OCI-M1 (cell line): ENCODE data around the gene IGF2BP2.
"Not testable (repeated sequence)": the region's sequence is repeated elsewhere in the genome, so short reads cannot be mapped to it uniquely, and the experiment has no call there.

Experiments
- DNase-seq: peaks from one replicate; lab custom pipeline; 2025; lab: John Stamatoyannopoulos, UW

IGF2BP2 gene

GRCh38 chr3:185825006-185825638 lies at the start of gene IGF2BP2:
Gene IGF2BP2, minus strand, starts transcription at chr3:185825042. Its CDS starts 82 bp downstream, at chr3:185824960.
- peak; percentile 71 for DNase-seq

GRCh38 chr3:185874119-185874518 lies 49.3 kb upstream of the IGF2BP2 start:
- DNase-seq = no peak

- DNase-seq = no peak
Measured at GRCh38 chr3:185867650-185868049, 42.8 kb upstream of the IGF2BP2 start.

- DNase-seq = no peak
Measured at GRCh38 chr3:185866995-185867394, 42.2 kb upstream of the IGF2BP2 start.

- DNase-seq = no peak
Measured at GRCh38 chr3:185866555-185866954, 41.7 kb upstream of the IGF2BP2 start.

GRCh38 chr3:185865247-185865646 lies 40.4 kb upstream of the IGF2BP2 start:
- no peak for DNase-seq

GRCh38 chr3:185864767-185865166 lies 39.9 kb upstream of the IGF2BP2 start:
- DNase-seq = no peak

DNA sequence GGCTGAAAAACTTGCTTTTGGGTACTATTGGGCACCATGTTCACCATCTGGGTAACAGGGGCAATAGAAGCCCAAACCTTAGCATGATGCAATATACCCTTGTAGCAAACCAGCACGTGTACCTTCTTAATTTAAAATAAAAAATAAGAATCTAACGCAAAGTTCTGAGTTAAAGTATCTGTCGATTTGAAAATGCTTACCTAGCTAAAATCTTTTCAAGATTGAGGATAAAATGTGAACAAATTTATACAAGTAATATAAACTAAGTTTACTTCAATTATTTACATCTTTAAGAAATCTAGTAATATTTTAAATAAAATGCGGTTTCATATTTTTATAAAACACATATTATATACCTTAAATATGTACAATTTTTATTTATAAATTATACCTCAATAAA lies 38.1 kb upstream of the IGF2BP2 start:
- DNase-seq = no peak

DNA sequence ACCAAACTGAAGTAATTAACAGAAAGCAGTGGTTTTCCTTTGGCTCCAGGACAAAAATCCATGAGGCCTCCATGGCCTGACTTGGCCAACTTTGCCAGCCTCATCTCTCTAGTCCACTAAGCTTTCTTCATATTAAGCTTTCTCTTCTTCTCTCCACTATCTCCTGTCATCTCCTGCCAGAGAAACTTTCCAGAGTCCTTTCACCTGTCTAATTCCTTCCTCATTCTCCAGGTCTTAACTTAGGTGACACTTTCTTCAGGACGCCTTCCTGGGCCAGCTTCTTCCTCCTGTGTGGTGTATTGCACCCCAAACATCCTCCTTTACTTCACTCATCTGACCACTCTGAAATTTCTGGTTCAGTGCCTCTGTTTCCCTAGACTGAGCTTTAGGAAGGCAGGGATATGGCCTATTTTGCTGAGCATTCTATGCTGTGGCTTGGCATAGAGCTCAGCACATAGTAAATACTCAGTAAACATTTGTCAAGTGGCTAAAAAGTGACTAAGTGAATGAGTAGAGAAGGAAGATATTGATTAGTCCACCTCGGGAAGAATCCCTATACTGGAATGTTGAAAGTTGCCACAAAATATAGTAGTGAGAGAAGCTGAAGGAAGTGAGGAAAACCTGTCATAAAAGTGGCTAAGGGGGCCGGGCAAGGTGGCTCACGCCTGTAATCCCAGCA lies 34.6 kb upstream of the IGF2BP2 start:
- no peak for DNase-seq

DNA sequence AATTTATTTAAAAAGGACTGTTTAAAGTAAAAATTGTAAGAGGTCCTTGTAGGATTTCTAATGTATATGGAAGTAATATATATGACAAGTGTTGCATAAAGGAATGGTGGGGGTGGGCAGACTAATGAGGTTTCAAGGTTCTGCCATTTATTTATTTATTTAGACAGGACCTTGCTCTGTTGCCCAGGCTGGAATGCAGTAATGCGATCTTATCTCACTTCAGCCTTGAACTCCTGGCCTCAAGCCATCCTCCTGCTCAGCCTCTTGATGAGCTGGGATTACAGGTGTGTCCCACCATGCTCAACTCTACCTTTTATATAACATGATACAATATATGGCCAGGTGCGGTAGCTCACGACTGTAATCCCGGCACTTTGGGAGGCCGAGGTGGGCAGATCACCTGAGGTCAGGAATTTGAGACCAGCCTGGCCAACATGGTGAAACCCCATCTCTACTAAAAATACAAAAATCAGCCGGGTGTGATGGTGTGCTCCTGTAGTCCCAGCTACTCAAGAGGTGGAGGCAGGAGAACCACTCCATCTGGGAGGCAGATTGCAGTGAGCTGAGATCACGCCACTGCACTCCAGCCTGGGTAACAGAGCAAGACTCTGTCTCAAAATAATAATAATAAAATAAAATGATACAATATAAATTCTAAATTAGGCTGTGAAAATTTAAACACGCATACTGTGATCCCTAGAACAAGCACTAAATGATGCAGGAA lies 33.8 kb upstream of the IGF2BP2 start:
- no peak for DNase-seq

DNA sequence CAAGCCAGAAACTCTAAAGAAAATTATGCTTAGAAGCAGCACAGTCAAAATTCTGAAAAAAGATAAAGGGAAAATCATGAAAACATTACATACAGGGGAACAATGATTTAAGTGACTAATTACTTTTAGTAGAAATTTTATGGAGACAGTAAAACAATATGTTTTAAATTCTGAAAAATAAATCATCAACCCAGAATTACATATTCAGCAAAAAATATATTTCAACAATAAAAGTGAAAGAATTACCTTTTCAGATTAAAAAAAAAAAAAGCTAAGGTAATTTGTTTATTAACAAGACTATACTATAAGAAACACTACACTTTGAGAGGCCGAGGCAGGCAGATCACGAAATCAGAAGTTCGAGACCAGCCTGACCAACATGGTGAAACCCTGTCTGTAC lies 32.4 kb upstream of the IGF2BP2 start:
- DNase-seq = no peak

GRCh38 chr3:185856652-185857051 lies 31.8 kb upstream of the IGF2BP2 start:
- DNase-seq = no peak

- DNase-seq = not testable (repeated sequence)
Measured at GRCh38 chr3:185853771-185854170, 28.9 kb upstream of the IGF2BP2 start.

DNA sequence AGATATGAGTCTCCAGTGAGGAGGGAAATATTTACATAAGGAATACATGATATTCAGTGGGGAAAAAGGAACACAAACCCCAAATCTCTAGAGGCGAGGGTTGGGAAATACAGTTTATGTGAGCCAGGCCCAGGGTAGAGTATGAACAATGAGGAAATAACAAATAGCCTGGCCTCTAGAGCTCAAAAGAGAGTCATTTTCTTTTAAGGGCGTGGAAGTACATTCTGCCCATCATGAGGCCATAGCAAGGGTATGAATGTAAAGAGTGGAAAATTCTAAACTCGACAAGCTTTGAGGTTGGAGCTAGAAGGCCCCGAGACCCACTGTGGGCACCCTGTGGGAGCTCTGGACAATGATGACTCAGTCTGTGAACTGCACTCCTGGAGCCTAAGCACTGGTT lies 27.8 kb upstream of the IGF2BP2 start:
- DNase-seq = no peak

DNA sequence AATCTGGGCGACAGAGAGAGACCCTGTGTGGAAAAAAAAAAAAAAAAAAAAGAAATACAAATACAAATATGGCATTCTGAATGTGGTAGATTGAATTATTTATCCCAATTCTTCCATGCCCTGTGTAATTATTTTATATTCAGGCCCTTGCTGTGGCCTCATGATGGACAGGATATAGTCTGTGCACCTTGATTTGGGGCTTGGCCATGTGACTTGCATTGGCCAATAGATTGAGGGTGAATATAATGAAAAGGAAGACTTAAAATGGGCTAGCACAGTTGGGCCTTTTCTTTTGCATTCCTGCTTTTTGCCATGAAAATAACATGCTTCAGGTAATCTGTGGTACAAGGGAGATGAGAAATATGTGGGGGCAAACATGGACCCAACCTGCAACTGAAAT lies 27.1 kb upstream of the IGF2BP2 start:
- DNase-seq = no peak

DNA sequence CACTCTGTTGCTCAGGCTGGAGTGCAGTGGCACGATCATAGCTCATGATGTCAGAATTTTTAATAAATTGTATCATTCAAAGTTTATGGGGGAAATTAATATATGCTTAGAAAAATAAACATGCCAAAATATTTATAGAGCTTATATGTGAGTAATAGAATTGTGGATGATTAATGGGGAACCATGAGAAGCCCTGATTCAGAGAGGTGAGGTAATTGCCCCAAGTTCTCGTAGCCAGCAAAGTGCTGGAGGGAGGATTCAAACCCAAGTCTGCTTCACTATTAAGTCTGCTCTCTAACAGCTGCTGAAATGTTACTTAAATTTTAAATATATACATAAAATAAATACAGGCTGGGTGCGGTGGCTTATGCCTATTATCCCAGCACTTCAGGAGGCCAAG lies 26.2 kb upstream of the IGF2BP2 start:
- DNase-seq = no peak

DNA sequence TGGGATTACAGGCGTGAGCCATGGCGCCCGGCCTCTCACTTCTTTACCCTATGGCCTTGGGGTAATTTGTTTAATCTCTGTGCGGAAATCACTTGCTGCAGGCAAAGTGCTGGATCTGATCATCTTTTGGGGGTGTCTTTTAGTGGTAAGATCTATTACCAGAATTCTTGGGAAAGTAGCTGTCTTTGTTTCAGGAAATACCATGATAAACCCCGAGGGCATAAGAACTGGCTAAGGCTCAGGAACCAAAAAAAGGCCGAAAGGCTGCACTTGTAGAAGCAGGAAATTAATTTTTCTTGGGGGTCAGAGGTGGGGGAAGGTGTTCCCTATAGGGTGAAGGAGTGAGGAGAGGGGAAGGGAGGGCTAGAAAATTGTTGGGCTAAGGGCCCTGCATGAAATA lies 22.7 kb upstream of the IGF2BP2 start:
- no peak for DNase-seq

DNA sequence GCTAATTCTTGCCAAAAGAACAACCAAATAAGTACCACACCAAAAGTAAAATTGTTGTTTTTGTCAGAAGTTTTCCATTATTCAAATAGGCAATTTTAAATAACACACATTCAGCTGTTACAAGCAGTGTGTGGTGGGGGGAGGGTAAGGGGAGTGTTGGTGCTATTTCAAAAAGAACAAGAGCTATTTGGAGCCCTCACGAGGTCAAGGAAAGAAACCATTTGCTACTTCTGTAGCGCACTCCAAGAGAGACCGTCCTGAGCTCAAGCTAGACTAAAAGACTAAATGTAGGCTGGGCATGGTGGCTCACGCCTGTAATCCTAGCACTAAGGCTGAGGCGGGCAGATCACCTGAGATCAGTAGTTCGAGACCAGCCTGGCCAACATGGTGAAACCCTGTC lies 21.2 kb upstream of the IGF2BP2 start:
- peak; percentile 46 for DNase-seq

- DNase-seq = no peak
Measured at GRCh38 chr3:185844051-185844450, 19.2 kb upstream of the IGF2BP2 start.

DNA sequence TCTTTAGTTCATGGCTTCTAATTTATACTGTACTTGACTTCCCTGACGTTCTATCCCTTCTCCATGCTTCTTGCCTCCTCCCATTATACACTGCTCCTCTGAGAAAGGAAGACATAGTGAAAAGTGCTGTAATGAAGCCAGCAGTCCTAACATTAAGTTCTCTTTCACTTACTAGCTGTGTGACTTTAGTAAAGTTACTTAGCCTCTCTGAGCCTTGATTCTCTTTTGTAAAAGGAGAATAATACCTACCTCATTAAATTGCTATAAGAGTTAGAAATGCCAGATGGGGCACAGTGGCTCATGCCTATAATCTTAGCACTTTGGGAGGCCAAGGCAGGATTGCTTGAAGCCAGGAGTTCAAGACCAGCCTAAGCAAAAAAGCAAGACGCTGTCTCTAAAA lies 18.8 kb upstream of the IGF2BP2 start:
- DNase-seq = no peak

DNA sequence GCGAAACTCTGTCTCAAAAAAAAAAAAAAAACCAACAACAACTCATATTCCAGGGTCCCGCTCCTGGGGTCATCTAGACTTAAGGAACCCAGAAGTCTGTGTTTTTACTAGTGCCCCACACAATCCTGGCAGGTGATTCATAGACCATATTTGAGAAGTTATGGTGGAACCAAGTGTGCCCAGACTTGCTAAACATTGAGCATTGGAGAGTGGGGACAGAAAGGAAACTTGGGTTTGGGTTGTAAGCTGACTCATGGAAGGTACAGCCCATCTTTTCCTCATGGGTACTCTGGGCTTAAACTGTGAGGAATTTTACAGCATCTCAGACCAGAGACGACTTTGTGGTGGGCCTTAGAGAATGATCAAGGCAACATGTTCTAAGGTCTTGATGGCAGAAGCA lies 18.3 kb upstream of the IGF2BP2 start:
- no peak for DNase-seq

DNA sequence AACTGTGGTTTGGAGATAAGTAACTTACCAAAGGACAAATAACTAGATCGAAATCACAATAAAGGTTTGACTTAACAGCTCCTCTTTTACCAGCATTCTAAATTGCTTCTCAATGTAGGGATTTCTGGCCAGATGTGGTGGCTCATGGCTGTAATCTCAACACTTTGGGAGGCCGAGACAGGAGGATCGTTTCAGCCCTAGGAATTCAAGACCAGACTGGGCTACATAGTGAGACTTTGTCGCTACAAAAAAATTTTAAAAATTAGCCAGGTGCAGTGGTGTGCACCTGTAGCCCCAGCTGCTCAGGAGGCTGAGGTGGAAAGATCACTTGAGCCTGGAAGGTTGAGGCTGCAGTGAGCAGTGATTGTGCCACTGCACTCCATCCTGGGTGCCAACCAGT lies 17.4 kb upstream of the IGF2BP2 start:
- DNase-seq = no peak

DNA sequence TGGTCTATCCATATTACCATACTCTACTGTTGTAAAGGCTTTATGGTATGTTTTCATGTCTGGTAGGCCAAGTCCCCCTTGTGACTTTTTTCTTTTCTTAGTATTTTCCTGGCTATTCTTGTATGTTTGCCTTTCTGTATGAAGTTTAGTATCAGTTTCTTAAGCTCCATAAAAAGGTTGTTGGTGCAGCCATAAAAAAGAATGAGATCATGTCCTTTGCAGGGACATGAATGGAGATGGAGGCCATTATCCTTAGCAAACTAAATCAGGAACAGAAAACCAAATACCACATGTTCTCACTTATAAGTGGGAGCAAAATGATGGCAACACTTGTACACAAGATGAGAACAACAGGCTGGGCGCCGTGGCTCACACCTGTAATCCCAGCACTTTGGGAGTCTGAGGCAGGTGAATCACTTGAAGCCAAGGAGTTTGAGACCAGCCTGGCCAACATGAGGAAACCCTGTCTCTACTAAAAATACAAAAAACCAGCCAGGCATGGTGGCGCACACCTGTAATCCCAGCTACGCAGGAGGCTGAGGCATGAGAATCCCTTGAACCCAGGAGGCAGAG lies 13.7 kb upstream of the IGF2BP2 start:
- DNase-seq = not testable (repeated sequence)
